HCT116 (cell line): Measurements from ENCODE around the gene CAMK2D. TPM values are rescaled to one million over a fixed set of nuclear protein-coding genes. Genes with fewer than 3 reads are reported as not detected.

ENCODE experiments used
- CEBPB ChIP-seq: IDR thresholded peaks from 2 replicates; pipeline ENCODE4 v1.6.1; 2012; ENCODE audit warnings: low read depth
- EGR1 ChIP-seq: IDR thresholded peaks from 2 replicates; pipeline ENCODE4 v1.6.1; 2012; ENCODE audit warnings: low read depth
- ELF1 ChIP-seq: IDR thresholded peaks from 2 replicates; pipeline ENCODE4 v1.6.1; 2012; ENCODE audit warnings: low read depth, borderline replicate concordance
- EZH2 ChIP-seq: fragments of 200-600 bp; sonication (generic); IDR thresholded peaks from 2 replicates; pipeline ENCODE4 v1.6.1; 2017; ENCODE audit warnings: antibody characterized with exemption, mixed run types
- EZH2phosphoT487 ChIP-seq: fragments of 200-600 bp; IDR thresholded peaks from 2 replicates; pipeline ENCODE4 v1.6.1; 2018; ENCODE audit warnings: antibody characterized with exemption, borderline replicate concordance
- POLR2AphosphoS5 ChIP-seq: IDR thresholded peaks from 2 replicates; pipeline ENCODE4 v1.6.1; 2011; ENCODE audit warnings: mild to moderate bottlenecking, low read depth, low read length, moderate library complexity
- SIN3A ChIP-seq: IDR thresholded peaks from 2 replicates; pipeline ENCODE4 v1.6.1; 2012; ENCODE audit warnings: low read depth
- TCF7L2 ChIP-seq: IDR thresholded peaks from 2 replicates; pipeline ENCODE4 v1.7.0; 2011; ENCODE audit warnings: borderline replicate concordance, inconsistent platforms; ENCODE audit not compliant: insufficient read depth, insufficient read length; ENCODE audit errors: extremely low read depth
- YY1 ChIP-seq: IDR thresholded peaks from 2 replicates; pipeline ENCODE4 v1.6.1; 2011; ENCODE audit warnings: low read length, low read depth, moderate library complexity, mild to moderate bottlenecking; ENCODE audit not compliant: insufficient replicate concordance; ENCODE audit errors: extremely low read depth
- total RNA-seq: library from RNA; stranded (reverse); gene quantifications from one replicate; pipeline ENCODE4 v1.2.1, GENCODE V29; 2021; ENCODE audit not compliant: unreplicated experiment
- TF ChIP-seq, protein P1 (sequence below): IDR thresholded peaks from 2 replicates; pipeline ENCODE4 v1.6.1; 2012
- TF ChIP-seq, protein P2 (sequence below): IDR thresholded peaks from 2 replicates; pipeline ENCODE4 v1.6.1; 2011; ENCODE audit warnings: mild to moderate bottlenecking, low read length, moderate library complexity; ENCODE audit not compliant: insufficient replicate concordance; ENCODE audit errors: extremely low read depth
- TF ChIP-seq, protein P3 (sequence below), 3 experiments: fragments of 200-600 bp in 1 of 3; sonication (generic) in 1 of 3; IDR thresholded peaks in 2 of 3; conservative IDR thresholded peaks in 1 of 3; 2 replicates each; pipeline ENCODE4 v1.5.1; 2012 to 2017; ENCODE audit warnings: low read depth in 2 of 3, low read length in 2 of 3, antibody characterized with exemption in 1 of 3, borderline replicate concordance in 1 of 3, control low read depth in 1 of 3, mild to moderate bottlenecking in 1 of 3, mixed read lengths in 1 of 3, mixed run types in 1 of 3, moderate library complexity in 1 of 3; ENCODE audit not compliant: insufficient read depth in 1 of 3

Gene CAMK2D
- total RNA-seq, 1 experiment from 2014 or later: 67.0 TPM

DNA sequence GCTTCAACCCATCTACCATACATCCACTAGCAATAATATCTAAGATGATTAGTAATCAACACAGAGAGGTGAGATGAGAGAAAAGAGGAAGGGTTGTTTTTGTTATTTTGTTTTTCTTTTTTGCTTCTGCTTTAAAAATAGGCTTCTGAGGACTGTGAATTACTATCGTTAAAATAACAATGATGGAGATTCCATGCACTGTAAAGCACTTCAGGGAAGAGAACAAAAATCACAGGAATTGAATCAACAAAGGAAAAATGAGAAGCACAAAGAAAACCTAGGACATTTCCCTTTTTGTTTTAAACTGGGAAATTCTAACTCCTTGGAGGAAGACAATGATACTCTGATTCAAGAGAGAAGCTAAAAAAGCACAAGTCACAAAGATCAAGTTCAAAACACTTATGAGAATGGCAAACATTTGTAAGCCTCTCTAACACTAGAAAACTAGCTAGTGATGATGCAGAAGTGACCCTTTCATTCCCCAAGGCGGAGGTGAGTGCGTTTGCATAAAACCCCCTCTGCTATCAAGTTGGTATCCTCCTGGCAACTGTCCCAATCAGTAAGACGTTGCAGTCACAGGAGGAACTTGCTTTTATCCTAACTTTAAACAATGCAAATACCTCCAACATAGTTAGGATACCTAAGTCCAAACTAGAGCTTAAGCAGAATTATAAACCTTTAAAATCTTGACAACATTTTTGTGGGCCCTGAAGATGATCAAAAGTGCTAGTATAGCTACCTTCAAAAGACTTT is 308.5 kb downstream of the CAMK2D start (continued):
- TF ChIP-seq TCF7L2: no peak
- no peak for TF ChIP-seq CEBPB
- no peak for TF ChIP-seq ELF1
- no peak for TF ChIP-seq YY1
- TF ChIP-seq, protein P1, sequence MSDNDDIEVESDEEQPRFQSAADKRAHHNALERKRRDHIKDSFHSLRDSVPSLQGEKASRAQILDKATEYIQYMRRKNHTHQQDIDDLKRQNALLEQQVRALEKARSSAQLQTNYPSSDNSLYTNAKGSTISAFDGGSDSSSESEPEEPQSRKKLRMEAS: no peak
- TF ChIP-seq, protein P2, sequence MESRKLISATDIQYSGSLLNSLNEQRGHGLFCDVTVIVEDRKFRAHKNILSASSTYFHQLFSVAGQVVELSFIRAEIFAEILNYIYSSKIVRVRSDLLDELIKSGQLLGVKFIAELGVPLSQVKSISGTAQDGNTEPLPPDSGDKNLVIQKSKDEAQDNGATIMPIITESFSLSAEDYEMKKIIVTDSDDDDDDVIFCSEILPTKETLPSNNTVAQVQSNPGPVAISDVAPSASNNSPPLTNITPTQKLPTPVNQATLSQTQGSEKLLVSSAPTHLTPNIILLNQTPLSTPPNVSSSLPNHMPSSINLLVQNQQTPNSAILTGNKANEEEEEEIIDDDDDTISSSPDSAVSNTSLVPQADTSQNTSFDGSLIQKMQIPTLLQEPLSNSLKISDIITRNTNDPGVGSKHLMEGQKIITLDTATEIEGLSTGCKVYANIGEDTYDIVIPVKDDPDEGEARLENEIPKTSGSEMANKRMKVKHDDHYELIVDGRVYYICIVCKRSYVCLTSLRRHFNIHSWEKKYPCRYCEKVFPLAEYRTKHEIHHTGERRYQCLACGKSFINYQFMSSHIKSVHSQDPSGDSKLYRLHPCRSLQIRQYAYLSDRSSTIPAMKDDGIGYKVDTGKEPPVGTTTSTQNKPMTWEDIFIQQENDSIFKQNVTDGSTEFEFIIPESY: no peak
- no peak for TF ChIP-seq EZH2phosphoT487
- no peak for TF ChIP-seq SIN3A
- no peak for TF ChIP-seq EZH2
- peak; percentile 54 for TF ChIP-seq POLR2AphosphoS5
- TF ChIP-seq EGR1: no peak
- TF ChIP-seq, protein P3, sequence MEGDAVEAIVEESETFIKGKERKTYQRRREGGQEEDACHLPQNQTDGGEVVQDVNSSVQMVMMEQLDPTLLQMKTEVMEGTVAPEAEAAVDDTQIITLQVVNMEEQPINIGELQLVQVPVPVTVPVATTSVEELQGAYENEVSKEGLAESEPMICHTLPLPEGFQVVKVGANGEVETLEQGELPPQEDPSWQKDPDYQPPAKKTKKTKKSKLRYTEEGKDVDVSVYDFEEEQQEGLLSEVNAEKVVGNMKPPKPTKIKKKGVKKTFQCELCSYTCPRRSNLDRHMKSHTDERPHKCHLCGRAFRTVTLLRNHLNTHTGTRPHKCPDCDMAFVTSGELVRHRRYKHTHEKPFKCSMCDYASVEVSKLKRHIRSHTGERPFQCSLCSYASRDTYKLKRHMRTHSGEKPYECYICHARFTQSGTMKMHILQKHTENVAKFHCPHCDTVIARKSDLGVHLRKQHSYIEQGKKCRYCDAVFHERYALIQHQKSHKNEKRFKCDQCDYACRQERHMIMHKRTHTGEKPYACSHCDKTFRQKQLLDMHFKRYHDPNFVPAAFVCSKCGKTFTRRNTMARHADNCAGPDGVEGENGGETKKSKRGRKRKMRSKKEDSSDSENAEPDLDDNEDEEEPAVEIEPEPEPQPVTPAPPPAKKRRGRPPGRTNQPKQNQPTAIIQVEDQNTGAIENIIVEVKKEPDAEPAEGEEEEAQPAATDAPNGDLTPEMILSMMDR (IDR thresholded peaks at IDR 0.05 in 2 of 3, conservative IDR thresholded peaks at IDR 0.05 in 1 of 3; ENCODE audit: borderline replicate concordance in 1 of 3, insufficient read depth in 1 of 3, low read depth in 2 of 3, low read length in 2 of 3): no peak
